OCI-M1 (cell line): Measurements from ENCODE around the gene TGFBR1.

Source experiments
- DNase-seq: peaks from one replicate; lab custom pipeline; 2025; lab: John Stamatoyannopoulos, UW

TGFBR1 gene

DNA sequence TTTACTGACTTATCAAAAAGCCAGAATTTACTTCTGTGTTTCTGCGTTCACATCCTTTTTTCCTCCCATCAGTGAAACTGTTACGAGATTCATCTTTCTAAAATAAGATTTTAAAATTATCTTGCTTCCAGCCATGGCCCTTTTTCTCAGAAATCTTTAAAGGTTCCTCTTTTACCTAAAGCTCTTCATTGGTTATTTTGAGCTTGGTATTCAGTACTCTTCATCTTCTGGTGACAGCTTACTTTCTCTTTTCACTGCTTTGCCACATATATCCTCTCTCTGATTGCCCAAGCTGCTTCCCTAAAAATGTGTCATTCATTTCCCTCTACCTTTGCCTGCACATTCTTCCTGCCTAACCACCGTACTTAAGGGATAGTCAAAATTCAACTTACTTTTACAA lies 32.3 kb downstream of the TGFBR1 start:
- DNase-seq = peak; percentile 96

DNA sequence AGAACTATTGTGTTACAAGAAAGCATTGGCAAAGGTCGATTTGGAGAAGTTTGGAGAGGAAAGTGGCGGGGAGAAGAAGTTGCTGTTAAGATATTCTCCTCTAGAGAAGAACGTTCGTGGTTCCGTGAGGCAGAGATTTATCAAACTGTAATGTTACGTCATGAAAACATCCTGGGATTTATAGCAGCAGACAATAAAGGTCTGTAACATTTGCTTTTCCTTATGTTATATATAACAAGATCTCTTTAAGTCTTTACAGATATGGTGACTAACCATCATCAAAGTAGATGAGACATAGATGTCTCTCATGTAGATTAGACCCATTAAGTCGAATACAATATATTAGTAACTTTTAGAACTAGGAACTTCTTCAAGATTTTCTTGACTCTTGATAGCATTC lies 33.0 kb downstream of the TGFBR1 start:
- no peak for DNase-seq

DNA sequence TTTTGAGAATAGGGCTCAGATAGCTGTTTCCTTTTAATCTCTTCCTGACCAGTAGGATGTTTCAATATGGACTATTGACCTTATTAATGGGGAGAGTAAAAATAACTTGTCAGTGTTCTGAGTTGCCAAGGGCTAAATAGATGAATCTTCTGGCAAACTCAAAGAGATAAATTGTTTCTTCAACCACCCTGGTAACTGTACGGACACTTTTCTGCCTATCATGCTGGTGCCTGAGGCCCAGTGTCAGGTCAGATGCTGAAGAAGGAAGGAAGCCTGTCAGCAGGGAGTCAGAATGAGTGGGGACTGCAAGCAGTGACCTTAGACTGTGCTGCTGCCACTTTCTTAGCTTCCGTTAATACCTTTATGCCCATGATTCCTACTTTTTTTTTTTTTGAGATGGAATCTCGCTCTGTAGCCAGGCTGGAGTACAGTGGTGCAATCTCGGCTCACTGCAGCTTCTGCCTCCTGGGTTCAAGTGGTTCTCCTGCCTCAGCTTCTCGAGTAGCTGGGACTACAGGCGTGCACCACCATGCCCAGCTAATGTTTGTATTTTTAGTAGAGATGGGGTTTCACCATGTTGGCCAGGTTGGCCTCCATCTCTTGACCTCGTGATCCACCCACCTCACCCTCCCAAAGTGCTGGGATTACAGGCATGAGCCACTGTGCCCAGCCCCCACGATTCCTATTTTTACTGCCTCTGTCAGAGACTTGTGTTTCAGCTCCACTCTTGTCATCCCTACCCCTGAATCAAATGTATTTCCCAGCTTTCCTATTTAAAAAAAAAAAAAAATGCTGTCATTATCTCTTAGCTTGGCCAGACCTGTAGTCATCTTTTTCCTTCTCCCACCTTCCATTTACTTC lies 33.7 kb downstream of the TGFBR1 start:
- no peak for DNase-seq

DNA sequence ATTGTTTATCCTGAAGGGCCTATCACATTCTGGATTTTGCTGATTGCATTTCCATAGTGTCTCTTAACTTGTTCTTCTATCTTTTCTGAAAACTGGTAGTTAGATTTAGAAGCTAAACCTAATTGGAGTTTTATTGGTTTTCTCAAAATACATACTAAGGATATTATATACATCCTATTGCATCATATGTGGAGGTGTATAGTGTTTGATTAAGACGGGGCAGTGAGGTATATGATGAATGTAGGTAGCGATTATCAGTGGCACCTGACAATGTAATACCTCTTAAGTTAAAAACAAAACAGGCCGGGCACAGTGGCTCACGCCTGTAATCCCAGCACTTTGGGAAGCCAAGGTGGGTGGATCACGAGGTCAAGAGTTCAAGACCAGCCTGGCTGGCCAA lies 35.0 kb downstream of the TGFBR1 start:
- DNase-seq = no peak

DNA sequence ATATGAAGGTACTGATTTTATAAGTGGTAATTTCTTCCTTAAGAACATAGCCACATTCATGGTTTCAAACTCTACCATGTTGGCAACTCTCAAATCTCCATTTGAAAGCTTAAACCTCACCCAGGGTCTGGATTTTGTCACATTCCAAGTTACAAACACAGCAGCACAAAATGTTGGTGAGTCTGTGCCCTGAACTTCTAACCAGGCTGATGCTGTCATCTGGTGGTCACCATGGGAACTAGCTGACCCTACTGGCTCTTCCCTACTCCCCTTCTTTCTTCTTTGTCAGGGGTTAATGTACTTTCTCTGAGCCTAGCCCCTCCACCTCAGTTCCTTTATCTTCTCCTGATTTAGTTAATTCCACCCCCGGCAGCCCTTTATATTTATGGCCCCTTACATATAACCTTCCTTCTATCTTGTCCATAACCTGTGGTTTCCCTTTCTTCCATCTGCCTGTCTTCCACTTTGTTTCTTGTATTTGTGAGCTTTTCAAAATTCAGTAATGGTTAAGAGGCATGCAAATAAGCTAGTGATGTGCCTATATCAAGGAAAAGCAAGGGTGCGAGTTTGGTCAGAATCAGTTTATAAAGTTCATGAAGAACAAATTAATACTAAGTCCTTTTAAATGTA lies 35.9 kb downstream of the TGFBR1 start:
- DNase-seq = peak; percentile 72

DNA sequence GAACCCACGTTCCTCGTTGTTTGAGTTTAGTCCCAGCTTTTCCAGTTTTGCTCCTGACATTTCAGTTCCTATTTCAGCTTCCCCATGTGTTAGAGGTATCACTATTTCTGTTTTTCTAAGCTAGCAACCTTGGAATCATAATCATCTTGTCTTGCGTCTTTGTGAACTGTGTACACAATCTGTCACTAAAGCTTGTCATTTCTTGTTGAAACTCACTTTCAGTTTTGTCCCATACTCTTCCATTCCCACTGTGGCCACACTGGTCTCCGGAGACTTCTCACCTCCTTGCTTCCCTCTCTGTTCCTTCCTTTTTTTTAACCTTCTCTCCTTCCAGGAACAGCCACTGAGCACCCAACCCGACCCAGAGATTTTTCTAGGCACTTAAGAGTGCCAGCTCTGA lies 36.9 kb downstream of the TGFBR1 start:
- DNase-seq = no peak

DNA sequence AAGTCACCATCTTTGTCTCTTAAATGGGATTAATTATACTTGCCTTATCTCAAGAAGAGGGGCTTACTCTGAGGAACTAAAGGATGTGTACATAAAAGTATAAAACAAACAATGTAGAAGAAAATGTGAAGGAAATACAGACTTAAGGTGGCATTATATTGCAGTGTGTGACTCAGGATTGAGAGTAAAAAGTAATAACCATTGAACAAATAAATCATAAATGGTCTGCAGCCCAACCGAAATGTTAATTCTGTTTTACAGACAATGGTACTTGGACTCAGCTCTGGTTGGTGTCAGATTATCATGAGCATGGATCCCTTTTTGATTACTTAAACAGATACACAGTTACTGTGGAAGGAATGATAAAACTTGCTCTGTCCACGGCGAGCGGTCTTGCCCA lies 37.4 kb downstream of the TGFBR1 start:
- DNase-seq = no peak

DNA sequence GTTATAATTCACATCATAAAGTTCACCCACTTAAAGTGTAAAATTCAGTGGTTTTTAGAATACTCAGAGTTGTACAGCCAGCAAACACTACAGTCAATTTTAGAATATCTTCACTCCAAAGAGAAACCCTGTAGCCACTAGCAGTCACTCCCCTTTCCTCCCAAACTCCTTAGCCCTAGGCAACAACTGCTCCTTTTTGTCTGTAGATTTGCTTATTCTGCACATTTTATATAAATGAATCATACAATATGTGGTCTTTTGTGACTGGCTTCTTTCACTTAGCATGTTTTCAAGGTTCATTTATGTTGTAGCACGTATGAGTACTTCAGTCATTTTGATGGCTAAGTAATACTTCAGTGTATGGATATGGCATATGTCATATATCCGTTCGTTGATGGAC lies 38.7 kb downstream of the TGFBR1 start:
- DNase-seq = no peak

DNA sequence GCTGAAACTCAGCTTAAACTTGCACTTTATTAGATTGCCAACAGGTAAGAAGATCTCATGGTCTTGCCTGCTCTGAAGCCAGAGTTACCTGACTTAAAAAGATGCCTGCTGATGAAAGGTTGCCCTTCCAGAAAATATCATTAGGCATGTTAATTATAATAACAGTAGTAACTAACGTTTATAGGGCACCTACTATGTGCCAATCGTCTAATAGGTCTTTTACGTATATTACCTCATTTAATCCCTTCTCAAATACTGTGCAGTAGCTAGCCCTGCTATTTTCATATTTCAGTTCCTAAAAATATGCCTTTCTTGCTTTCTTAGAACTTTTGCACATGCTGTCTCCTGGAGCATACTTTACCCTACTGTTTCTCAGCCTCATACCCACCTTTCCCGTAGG lies 40.1 kb downstream of the TGFBR1 start:
- DNase-seq = no peak

DNA sequence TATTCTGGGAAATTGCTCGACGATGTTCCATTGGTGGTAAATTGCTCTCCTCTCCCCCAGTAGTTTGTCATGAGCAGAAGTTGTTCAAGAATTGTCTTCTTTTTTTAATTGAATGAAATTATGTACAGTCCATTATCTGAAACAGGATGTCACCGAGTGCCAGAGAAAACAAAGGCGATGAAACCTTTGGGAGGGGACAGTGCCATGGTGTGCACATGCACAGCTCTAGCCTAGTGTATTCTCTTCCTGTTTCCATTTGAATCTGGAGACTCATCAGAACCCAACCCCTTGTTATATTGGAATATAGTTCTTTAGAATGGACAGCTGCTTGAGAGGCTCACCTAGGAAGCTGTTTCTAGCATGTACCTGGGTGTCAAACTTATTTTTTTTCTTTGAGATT lies 41.7 kb downstream of the TGFBR1 start:
- DNase-seq = no peak

DNA sequence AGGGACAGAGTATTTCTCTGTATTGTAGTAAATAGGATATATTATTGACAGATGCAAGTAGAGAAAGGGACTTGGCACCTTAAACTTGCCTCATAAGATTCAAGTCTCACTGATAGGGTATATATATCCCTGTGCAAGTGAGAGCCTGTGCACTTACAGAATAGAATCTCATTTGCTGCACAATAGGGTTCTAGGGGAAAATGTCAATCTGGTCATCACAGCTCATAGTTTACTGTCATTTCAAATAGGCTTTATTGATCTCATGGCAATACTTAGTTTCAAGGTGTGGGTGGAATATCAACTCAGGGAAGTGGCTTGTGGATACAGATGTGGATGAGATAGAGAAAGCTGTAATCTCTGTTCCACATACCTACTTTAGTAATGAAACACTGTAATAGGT lies 42.3 kb downstream of the TGFBR1 start:
- DNase-seq = no peak

DNA sequence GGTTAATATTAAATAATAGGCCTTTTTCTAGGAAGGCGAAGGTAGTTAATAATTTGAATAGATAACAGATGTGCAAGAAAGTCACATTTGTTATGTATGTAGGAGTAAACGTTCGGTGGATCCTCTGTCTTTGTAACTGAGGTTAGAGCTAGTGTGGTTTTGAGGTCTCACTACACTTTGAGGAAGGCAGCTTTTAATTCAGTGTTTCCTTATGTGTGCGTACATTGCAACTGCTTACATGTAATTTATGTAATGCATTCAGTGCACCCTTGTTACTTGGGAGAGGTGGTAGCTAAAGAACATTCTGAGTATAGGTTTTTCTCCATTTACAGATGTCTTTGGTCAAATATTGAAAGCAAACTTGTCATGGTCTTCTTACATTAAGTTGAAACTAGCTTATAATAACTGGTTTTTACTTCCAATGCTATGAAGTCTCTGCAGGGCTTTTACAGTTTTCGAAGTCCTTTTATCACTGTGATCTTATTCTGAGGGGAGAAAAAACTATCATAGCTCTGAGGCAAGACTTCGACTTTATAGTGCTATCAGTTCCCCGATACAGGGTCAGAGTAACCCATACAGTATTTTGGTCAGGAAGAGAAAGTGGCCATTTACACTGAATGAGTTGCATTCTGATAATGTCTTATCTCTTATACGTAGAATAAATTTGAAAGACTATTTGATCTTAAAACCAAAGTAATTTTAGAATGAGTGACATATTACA lies 45.7 kb downstream of the TGFBR1 start:
- no peak for DNase-seq

DNA sequence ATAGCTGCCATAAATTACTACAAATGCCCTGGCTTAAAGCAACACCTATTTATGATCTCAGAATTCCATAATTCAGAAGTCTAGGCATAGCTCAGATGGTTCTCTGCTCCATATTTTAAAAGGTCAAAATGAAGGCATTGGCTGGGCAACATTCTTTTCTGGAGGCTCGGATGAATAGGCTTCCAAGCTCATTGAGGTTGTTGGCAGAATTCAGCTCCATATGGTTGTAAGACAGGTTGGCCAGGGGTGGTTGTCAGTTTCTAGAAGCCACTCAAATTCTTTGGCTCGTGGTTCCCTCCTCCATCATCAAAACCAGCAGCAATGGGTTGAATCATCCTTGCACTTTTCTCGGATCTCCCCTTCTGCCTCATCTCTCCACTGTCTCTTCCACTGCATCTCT lies 49.4 kb downstream of the TGFBR1 start:
- no peak for DNase-seq

DNA sequence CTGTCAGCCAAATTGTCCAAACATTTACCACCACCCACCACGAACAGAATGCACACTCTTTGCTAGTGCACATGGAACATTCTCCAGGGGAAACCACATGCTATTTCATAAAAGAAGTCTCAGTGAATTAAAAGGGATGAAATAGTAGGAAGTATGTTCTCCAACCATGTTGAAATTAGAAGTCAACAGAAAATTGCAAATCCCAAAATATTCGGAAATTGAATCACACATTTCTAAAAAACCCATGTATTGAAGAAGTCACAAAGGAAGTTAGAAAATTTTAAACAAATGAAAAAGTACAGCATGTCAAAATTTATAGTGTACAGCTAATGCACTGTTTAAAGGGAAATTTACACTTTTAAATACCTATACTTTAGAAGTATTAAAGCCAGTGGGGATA lies 50.8 kb downstream of the TGFBR1 start:
- no peak for DNase-seq

DNA sequence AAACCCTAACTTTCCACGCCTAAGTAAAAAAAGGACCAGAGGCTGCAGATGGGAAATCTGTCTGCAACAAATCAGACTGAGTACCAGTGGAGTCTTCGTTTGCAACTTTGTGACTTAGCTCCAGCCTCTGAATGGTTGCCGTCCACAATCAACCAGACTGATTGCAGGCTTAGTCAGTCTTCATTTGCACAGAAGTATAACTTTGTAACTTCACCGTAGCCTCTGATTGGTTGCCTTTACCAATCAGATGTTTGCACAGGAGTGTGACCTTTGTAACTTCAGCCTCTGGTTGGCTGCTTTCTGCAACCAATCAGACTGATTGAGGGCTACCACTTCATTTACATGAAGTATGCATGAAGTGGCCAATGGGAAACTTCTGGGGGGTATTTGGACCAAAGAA lies 53.7 kb downstream of the TGFBR1 start:
- DNase-seq = peak; percentile 9

DNA sequence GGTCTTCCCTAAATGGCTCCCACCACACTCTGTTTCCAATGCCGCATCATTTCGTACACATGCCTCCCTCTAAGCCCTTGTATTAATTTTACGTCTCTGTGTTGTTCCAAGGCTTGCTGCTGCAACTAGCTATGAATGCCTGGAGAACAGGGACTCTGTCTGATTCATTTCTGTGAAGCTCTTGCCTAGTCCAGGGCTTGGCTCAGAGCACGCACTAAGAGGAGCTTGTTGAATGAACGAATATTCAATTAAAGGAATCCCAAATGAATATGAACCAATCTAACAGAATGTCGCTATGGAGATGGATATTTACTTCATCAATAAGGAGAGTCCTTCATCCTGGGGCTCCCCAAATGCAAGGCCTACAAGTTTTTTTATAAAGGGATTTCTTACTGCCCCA lies 55.3 kb downstream of the TGFBR1 start:
- no peak for DNase-seq

DNA sequence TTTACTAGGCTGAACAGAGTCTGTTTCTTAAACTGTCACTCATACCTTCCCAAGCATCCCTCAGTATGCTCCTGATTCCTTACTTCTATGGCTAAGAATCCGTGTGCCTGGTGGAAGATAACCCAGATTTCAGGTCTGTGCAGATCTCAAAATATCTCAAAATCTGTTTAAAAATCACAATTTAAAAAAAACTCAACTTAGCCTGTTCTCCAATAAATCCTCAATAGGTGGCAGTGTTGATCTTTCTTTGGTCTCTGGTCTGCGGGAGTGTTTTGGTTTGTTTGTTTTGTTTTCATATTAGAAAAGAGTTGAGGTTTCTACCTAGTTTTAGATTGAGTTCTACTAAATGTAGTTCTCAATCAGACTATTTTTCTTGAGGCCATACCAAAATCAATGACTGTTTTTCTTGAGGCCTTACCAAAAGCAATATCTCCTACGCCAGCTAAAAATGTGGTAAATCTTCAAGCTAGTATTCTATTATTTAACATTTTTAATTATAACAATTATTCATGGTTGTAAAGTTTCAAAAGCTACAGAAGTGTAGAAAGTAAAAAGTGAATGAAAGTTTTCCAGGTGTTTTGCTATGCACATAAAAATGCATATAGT lies 57.9 kb downstream of the TGFBR1 start:
- peak; percentile 66 for DNase-seq

DNA sequence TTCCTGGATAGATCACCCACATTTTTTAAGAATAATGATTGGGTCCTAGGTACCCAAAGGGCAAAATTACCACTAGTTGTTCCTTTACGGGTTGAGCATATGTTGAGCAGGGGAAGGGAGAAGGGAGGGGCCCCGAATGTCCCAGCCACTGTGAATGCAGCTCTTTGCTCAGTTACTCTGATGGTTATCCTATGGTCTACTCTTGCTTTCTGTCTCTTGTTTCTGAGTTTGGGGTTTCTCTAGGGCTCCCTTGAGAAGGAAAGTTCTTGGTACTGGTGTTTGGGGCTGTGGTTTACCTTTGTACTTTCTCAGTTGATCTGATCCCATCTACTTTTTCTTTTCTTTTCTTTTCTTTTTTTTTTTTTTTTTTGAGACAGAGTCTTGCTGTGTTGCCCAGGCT lies 61.2 kb downstream of the TGFBR1 start:
- no peak for DNase-seq

DNA sequence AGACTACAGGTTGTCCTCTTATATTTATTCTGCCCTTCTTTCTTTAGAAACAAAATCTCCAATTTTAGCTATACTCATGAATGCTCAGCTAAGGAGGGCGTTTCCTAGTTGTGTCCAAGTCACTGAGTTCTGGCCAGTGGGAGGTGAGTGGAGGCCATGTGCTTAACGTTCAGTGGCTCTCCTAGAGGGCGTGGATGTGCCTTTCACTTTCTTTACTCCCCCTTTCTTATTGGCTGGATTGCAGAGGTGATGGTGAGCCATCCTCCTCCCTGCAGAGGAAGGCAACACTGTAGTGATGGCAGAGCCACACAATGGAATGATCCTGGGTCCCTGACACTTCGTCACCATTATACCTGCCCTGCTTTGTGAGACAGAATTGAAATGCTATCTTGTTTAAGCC lies 62.2 kb downstream of the TGFBR1 start:
- DNase-seq = peak; percentile 16

DNA sequence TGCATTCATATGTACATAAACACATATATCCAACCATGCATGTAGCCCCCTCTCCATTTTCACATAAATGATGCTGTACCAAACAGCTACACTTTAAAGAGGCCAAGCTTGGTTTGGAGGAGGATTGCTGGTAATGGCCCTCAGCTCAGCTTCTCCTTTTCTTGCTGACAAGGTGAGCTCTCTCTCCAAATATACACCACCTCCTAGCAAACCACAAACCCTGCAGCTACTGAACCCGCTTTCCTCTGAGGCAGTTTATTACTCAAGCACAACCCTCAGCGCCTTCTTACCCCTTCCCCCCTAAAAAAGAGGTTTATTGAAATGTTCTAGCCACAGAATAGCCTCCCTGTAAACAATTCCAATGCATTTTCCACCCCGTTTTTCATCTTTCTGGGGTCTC lies 62.8 kb downstream of the TGFBR1 start:
- no peak for DNase-seq

DNA sequence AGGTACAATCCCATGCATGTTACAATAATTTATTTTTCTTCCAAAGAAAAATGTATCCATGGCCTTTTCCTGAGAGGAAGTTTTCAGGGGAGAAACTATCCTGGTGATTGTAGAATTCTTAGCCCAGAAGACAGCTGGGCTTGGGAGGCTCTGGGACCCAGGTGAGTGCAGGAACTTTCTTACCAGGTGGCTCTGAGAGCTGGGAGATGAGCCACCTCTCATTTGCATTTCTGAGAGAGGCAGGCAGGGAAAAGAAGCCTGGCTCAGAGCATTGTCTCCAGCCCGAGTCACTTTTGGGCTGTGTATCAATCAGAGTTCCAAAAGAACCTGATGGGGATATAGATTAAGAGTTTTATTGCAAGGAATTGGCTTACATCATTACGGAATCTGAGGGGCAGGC lies 64.2 kb downstream of the TGFBR1 start:
- DNase-seq = no peak

DNA sequence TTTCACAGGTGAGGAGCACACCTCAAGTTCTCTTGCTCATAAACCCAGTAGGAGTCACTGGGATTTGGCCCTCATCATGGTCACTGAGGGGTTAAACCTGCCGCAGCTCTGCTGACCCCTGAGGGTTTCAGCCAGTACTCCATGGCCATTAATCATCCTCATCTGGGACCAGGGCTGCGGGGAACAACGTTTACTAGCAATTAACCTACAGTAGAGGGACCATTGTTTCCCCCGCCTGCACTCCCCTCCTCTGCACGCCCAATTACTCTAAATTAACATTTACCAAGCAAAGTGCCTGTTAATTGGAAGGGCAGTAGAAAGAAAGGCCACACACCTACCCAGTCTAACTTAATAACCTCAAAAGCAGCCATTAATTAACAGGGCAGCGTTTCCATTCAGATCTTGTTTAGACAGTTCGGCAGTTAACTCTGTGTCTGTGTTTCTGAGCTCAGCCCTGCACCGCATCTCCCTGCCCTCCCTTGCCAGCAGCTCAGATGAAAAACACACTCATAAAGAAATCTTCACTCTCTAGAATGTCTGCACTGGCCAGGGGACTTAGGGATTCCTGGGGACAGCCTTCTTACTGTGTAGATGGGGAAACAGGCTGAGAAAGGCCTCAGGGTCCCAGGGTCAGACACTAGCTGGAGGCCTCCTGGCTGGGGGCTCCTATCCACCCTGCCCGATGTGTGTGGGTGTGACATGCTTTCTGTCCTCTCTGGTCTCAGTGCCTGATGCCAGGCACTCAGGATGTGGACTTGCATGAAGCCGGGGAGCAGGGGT lies 65.3 kb downstream of the TGFBR1 start:
- no peak for DNase-seq
